ENCODE data around the gene PRKCH. TPM values are rescaled to one million over a fixed set of nuclear protein-coding genes. Genes with fewer than 3 reads are reported as not detected.

The PRKCH gene
- total RNA-seq, 1 donor from 2014 or later = 282 TPM

- no peak for DNase-seq (ENCODE audit: low read depth, low spot score)
Observed at GRCh38 chr14:61335671-61336275, 14.4 kb downstream of the PRKCH start.

DNA sequence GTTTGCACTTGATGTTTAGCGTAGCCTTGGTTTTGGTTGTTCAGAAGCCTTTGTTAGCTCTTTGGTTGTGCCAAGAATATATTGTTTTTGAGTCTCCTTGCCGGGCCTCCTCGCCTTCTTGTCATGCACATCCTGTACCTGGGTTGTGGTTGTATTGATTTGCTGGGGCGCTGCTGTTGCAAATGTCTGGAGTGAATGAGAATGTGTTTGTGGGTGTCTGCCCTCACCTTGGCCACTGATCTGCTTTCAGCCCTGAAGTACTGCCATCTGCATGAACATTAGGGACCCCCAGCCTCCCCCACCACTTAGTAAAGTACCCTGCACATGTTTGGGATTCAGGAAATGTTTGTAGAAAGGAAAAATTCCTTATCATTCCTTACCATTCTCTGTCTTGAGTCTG is 16.5 kb downstream of the PRKCH start:
- DNase-seq (ENCODE audit: low read depth, low spot score) = peak; percentile 67

- no peak for DNase-seq (ENCODE audit: low read depth, low spot score)
Observed at GRCh38 chr14:61338457-61338856, 17.1 kb downstream of the PRKCH start.

DNA sequence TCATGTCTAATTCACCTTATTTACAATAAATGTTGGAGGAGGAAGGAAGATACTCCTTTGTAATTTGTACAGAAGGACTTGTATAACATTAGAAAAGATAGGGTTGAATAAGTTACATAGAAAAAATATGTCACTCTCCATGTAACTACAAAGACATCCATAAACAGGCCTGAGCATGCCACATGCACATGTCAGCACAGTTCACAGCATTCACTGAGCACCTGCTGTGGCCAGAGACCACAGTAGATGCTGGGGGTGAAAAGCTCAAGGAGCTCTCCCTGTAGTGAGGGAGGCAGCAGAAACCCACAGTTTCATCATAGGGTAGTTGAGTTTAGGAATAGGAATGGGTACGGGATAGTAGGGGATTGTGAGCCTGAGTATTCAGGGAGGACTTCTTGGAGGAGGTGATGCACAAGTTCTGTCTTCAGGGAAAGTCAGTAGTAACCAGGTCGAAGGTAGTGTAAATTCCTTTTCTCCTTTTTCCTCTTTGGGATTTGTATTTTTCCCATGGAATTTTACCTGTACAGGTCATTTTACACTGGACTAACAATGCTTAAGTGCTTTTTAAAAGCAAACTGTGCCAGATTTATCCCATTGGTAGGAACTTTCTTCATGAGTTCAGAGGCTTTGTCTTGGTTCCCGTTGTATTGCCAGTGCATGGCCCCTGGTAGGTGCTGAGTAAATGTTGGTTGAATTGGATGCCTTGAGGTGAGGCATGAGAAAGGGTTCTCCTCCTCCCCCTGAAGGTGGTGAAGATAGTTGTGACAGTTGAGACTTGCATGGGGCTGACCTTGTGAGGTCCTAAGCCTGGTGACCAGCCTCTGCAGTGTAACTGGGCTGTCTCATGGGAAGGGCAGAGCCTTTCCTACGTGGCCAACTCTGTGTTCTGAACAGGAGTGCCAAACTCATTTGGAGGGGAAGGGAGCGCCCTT is 20.2 kb downstream of the PRKCH start:
- DNase-seq (ENCODE audit: low read depth, low spot score) = no peak

DNA sequence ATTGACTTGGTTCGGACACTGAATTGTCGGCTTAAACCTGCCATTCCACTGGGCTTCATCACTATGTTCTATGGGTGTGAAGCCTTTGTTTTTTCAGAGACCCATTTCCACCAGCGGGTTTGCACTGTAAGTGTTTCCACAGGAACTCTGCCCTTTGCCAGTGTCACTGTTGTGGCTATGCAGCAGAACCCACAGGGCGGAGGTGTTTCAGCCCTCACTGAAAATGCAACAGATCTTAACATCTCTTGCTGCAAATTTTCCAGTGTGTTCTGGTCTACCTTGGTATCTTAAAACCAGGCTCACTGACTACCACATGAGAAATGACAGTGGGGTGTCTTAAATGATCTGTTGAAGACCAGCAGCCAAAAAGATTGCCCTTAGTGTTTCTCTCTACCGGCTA is 21.1 kb downstream of the PRKCH start:
- DNase-seq (ENCODE audit: low read depth, low spot score) = no peak

GRCh38 chr14:61342932-61343331 is 21.6 kb downstream of the PRKCH start:
- no peak for DNase-seq (ENCODE audit: low read depth, low spot score)

GRCh38 chr14:61343471-61343870 is 22.1 kb downstream of the PRKCH start:
- DNase-seq (ENCODE audit: low read depth, low spot score) = no peak

- DNase-seq (ENCODE audit: low read depth, low spot score) = no peak
Observed at GRCh38 chr14:61343991-61344405, 22.6 kb downstream of the PRKCH start.

GRCh38 chr14:61344437-61345150 is 23.2 kb downstream of the PRKCH start:
- DNase-seq (ENCODE audit: low read depth, low spot score) = no peak

DNA sequence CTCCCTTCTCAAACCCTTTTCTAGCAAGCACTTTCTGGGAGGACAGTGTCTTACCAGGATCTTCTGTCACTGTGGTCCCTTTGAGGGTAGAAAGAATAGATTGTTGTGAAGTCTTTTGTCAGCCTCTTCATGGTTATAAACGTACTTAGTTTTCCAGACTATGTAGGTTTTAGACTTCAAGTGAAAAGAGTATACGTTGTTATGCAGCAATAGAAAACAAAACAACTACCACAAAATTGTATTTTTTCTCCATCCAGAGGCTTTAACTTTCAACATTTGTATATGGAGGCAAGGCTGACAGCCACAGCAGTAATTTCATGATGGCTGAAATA is 23.7 kb downstream of the PRKCH start:
- DNase-seq (ENCODE audit: low read depth, low spot score) = no peak

DNA sequence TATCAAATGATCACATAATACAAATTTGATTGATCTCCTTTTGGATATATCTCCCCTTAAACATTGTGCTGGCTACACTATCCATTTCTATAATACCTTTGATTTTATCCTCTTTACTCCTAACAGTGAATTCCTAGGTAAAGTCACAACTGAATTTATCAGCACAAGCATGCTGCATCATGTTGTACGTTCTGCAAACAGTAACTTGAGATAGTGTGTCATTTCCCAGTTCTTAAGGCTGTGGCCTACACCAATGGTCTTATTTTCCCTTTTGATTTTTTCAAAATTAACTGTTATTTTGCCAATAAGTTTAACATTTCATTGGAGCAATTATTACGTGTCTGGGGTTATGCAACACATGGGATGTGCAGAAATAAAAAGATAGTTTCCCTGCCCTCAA is 24.8 kb downstream of the PRKCH start:
- no peak for DNase-seq (ENCODE audit: low read depth, low spot score)

- peak; percentile 76 for DNase-seq (ENCODE audit: low read depth, low spot score)
Observed at GRCh38 chr14:61346793-61347192, 25.4 kb downstream of the PRKCH start.

DNA sequence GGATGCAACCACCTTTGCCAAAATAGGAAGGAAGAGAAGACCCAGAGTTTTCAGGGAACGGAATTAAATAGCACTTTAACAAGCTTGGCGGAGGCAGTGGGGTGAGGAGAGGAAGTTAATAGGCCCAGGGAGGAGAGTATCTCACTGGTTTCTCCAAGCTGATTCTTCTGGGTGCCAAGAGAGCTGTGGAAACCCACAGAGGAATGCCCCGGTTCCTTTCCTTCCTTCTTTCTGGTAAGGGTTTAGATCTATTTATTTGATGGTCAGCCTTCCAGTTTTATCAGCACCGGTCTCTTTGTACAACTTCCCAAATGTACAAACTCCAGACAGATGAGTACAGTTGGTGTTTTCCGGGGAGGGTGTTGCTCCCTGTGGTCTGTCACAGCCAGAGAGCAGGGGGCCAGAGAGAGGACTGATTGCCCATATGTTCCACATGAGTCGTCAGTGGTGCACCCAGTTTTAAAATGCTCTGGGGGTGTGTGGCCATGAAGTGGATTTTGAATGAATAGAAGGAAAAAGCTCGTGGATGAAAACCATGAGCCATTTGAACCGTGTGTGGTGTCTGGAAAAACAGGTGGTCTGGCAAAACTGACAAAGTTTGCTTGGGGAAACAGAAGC is 26.6 kb downstream of the PRKCH start:
- no peak for DNase-seq (ENCODE audit: low read depth, low spot score)

- DNase-seq (ENCODE audit: low read depth, low spot score) = no peak
Observed at GRCh38 chr14:61350427-61351270, 29.3 kb downstream of the PRKCH start.

DNA sequence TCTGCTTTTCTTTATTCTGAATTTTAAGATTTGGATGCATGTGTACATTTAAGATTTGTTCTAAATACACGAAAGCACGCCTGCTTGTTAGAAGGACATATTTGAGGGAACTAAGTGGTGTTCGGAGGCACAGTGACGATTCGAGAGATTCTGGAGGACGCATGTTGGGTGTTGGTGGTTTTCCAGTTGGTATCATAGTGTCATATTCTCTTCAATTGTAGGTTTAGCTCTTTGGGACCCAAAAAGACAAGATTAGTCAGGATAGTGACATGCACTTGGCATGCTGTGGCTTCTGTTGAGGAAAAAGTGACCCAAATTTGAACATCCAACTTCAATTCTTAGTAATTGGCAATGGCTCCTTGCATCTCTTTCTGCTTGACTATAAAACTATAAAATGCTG is 30.1 kb downstream of the PRKCH start:
- DNase-seq (ENCODE audit: low read depth, low spot score) = no peak

GRCh38 chr14:61355892-61356325 is 34.5 kb downstream of the PRKCH start:
- DNase-seq (ENCODE audit: low read depth, low spot score) = peak; percentile 100

DNA sequence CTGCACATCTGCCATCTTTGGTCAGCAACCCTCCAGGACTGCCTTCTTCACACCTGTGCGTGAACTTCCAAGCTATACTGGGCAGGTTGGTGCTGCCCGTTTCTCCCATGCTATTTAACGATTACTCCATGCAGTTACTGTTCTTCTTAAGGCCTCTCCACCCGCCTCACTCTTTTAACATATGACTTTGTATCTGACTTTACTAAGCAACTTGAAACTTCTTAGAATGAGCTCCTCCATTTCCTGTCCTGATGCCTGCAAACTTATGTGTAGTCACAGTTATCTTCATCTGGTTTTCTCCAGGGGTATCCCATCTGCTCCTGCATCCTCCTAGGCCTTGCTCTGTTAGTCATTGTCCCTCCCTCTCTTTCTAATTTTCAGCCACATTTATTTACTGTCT is 35.7 kb downstream of the PRKCH start:
- DNase-seq (ENCODE audit: low read depth, low spot score) = no peak

DNA sequence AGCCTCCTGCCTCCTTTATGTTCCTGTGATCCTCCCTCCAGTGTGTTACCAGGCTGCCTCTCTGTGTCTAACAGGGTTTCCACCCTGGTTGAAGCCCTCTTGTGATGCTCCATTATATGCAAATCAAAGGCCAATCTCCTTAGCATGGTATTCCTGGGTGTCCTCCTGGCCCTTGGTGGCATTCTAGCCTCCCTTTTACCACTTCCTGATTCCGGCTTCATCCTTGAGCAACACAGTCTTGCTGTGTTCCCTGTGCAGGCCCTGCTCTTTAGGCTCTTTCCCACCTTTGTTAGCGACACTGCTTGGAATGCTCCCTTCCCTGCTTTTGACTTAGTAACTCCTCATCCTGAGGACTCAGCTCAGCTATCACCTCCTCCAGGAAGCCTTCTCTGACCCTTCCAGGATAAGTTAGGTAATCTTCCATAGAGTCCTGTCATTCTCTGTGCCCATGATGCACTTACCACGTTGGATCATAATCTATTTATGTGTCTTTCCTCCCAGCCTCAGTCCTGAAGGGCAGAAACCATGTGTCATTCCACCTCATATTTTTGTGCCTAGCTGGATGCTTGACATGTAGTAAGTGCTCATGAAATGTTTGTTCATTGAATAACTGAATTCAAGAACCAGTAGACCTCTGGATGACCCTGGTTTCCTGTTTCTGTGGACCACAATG is 37.3 kb downstream of the PRKCH start:
- no peak for DNase-seq (ENCODE audit: low read depth, low spot score)

- no peak for DNase-seq (ENCODE audit: low read depth, low spot score)
Observed at GRCh38 chr14:61360796-61361525, 39.6 kb downstream of the PRKCH start.
